HUES6 (cell line): ENCODE results near the gene PDE3B.
"Not testable (repeated sequence)": the region's sequence is repeated elsewhere in the genome, so short reads cannot be mapped to it uniquely, and the experiment has no call there.

ENCODE experiments used
- H3K27ac ChIP-seq: 2 replicates; pipeline ENCODE4 v1.7.0; 2013; ENCODE audit warnings: low read depth, mild to moderate bottlenecking, low read length, inconsistent platforms
- H3K27me3 ChIP-seq: 2 replicates; pipeline ENCODE4 v1.6.1; 2013; ENCODE audit warnings: low read length; ENCODE audit not compliant: control insufficient read depth, insufficient read depth
- H3K36me3 ChIP-seq: 2 replicates; pipeline ENCODE4 v1.6.1; 2013; ENCODE audit warnings: low read length; ENCODE audit not compliant: control insufficient read depth, insufficient read depth
- H3K4me1 ChIP-seq: 2 replicates; pipeline ENCODE4 v1.6.1; 2013; ENCODE audit warnings: low read length; ENCODE audit not compliant: control insufficient read depth, insufficient read depth
- H3K4me3 ChIP-seq: 2 replicates; pipeline ENCODE4 v1.5.1; 2013; ENCODE audit warnings: low read depth, low read length
- H3K9ac ChIP-seq: one replicate; pipeline ENCODE4 v1.6.1; 2013; ENCODE audit warnings: mild to moderate bottlenecking, low read length
- H3K9me3 ChIP-seq: 2 replicates; pipeline ENCODE4 v1.6.1; 2013; ENCODE audit warnings: low read depth, low read length; ENCODE audit not compliant: control insufficient read depth, insufficient read depth

Gene PDE3B

DNA sequence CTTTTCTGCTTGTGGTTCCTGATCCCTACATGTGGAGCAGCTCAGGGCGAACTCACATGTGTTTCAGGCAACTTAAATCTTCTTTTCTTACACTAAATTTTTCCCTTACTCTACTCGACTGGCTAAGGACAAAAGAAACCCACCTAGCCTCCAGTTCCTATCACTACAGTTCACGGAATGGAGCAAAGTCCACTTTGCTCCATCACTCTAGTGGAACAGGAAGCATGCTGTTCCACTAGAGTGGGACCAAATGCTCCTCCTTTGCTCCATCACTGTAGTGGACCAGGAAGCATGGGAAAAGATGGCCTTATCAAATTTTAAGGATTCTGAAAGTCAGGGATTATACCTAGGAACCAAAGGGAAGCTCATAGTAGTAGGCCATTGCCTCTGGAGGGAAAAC, 36.1 kb downstream of the PDE3B start:
- Histone ChIP-seq H3K27ac (no peak overlapping the region), H3K9me3 (peaks cover 11% of the 10 kb centered on the region; the same call in 1 of the 2 replicates), H3K9ac (no peak overlapping the region), H3K4me1 (no peaks in the 10 kb centered on the region), H3K36me3 (no peaks in the 10 kb centered on the region), H3K4me3 (no peak overlapping the region), H3K27me3 (no peaks in the 10 kb centered on the region)

DNA sequence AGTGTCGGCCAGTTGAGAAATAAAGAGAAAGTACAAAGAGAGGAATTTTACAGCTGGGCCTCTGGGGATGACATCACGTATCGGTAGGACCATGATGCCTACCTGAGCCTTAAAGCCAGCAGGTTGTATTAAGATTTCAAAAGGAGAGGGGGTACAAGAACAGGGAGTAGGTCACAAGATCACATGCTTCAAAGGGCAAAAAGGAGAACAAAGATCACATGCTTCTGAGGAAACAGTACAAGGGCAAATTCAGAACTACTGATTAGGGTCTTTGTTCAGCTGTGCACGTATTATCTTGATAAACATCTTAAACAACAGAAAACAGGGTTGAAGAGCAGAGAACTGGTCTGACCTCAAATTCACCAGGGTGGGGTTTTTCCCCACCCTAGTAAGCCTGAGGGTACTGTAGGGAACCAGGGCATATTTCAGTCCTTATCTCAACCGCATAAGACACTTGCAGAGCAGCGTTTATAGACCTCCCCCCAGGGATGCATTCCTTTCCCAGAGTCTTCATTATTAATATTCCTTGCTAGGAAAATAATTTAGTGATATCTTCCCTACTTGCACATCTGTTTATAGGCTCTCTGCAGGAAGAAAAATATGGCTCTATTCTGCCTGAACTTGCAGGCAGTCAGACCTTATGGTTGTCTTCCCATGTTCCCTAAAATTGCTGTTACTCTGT, 40.8 kb downstream of the PDE3B start:
- not testable (repeated sequence) for H3K27ac ChIP-seq, H3K4me1 ChIP-seq, H3K27me3 ChIP-seq, H3K4me3 ChIP-seq, H3K36me3 ChIP-seq, H3K9ac ChIP-seq
- peaks cover 12% of the 10 kb centered on the region; the same call in 1 of the 2 replicates for H3K9me3 ChIP-seq

DNA sequence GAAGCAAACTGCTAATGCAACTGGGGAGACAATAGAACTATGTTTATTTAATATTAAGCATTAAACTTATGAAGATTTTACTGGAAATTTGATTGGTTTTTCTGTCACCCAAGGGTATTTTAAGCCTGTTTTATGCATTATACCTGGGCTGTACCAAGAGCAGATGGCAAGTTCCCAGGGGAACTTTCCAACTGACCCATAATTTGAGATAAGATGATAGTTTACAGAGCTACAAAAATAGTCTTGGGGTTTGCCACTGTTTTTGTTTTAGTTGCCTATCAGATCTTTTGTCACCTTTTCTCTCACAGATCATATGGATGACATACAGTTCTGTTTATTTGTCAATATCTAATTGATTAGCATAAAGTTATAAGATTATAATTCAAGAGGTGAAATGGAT, 43.9 kb downstream of the PDE3B start:
- Histone ChIP-seq H3K27me3 (no peaks in the 10 kb centered on the region), H3K36me3 (no peaks in the 10 kb centered on the region), H3K9ac (no peak overlapping the region), H3K4me1 (no peaks in the 10 kb centered on the region), H3K27ac (no peak overlapping the region), H3K9me3 (peaks cover 12% of the 10 kb centered on the region; the same call in 1 of the 2 replicates), H3K4me3 (no peak overlapping the region)

DNA sequence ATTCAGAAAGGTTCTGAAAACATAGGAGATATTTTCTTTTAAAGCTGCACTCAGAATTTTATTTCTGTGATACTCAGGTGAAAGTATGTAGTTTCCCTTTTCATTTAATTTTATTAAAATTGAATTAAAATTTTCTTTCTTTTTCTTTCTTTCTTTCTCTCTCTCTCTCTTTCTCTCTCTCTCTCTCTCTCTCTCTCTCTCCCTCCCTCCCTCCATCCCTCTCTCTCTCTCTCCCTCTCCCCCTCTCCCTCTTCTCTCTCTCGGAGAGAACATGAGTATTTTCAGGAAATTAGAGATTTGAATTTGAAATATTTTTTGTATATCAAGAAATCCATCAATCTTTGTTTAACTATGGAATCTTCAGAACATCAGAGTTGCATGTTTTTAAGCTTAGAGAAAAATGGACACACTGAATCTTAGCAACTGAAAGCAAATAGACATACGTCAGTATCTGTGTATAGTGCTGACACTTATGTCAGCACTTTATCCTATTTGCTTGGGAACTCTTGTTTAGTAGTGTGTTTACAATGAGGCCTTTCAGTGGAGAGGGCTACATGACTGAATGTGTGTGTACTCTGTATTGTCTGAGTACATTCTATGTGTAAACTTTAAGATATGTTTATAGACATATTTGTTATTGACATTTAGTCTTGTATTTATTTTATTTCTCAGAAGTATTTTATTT, 44.5 kb downstream of the PDE3B start:
- no peaks in the 10 kb centered on the region for H3K36me3 ChIP-seq
- no peaks in the 10 kb centered on the region for H3K4me1 ChIP-seq
- H3K27me3 ChIP-seq = no peaks in the 10 kb centered on the region
- H3K4me3 ChIP-seq = no peak overlapping the region
- no peak overlapping the region for H3K27ac ChIP-seq
- peaks cover 12% of the 10 kb centered on the region; the same call in 1 of the 2 replicates for H3K9me3 ChIP-seq
- H3K9ac ChIP-seq = no peak overlapping the region

DNA sequence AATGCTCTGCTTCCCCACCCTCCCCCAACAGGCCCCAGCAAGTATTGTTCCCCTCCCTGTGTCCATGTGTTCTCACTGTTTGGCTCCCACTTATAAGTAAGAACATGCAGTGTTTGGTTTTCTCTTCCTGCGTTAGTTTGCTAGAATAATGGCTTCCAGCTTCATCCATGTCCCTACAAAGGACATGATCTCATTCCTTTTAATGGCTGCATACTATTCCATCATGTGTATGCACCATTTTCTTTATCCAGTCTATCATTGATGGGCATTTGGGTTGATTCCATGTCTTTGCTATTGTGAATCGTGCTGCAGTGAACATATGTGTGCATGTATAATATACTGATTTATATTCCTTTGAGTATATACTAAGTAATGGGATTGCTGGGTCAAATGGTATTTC, 52.1 kb downstream of the PDE3B start:
- not testable (repeated sequence) for H3K4me1 ChIP-seq, H3K27ac ChIP-seq, H3K4me3 ChIP-seq, H3K27me3 ChIP-seq, H3K9me3 ChIP-seq, H3K9ac ChIP-seq, H3K36me3 ChIP-seq

DNA sequence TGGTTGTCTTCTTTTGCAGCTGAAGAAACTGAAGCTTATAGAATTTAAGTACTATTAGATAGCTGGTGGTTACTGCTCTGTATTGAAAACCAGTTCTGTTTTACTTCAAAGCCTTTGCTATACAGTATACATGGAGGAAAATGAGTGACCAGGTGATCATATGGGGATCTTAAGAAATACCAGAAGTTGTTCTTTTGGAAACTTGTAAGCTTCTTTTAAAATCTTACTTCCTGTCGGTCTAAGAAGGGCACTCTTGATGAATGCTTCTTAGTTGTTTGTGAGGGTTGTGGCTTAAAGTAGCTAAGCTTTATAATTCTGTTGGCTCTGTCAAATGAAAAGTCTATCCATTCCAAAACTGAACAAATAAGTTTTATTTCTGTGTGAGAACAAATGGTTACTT, 55.2 kb downstream of the PDE3B start:
- Histone ChIP-seq H3K4me3 (no peak overlapping the region), H3K36me3 (no peaks in the 10 kb centered on the region), H3K27ac (no peak overlapping the region), H3K27me3 (no peaks in the 10 kb centered on the region), H3K4me1 (no peaks in the 10 kb centered on the region), H3K9me3 (peaks cover 15% of the 10 kb centered on the region; the same call in 1 of the 2 replicates), H3K9ac (no peak overlapping the region)

DNA sequence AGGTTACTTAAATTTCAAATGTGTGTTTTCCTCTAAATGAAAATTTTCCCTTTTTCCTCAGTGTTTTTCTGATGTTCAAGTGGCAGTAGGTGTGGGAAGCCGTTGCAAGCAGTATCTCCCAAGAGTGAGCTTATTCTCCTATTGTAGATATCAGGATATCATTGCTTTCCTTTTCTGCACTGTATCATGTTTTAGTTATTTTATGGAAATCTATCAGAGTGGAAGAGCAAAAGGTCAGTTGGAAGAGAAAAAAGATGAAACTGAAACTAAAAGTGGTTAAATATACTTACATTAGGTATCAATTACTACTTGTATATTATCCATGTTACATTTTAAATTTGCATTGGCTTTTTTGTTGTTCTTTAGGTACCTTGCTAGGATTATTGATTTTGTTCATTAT, 57.0 kb downstream of the PDE3B start:
- peaks cover 22% of the 10 kb centered on the region for H3K9me3 ChIP-seq
- H3K4me1 ChIP-seq = no peaks in the 10 kb centered on the region
- H3K9ac ChIP-seq = no peak overlapping the region
- H3K27me3 ChIP-seq = no peaks in the 10 kb centered on the region
- no peaks in the 10 kb centered on the region for H3K36me3 ChIP-seq
- no peak overlapping the region for H3K4me3 ChIP-seq
- no peak overlapping the region for H3K27ac ChIP-seq

DNA sequence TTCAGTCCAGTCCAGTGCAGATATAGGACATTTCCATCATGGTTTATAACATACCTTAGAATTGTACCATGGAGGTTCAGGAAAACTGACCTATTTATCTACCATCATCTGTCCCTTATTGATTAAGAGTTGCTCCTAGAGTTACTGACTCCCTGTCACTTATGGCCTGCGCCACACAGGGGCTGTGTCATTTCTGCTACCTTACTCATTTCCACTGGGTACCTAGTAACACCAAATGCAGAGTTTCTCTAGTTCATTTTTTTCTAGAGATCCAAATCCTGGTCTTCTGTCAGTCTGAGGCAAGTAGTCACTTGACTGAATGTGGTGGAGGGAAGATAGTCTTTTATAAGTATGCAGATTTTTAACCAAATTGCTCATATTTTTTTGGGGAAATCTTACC, 59.2 kb downstream of the PDE3B start:
- Histone ChIP-seq H3K9me3 (peaks cover 26% of the 10 kb centered on the region), H3K4me3 (no peak overlapping the region), H3K36me3 (no peaks in the 10 kb centered on the region), H3K9ac (no peak overlapping the region), H3K4me1 (no peaks in the 10 kb centered on the region), H3K27me3 (no peaks in the 10 kb centered on the region), H3K27ac (no peak overlapping the region)

DNA sequence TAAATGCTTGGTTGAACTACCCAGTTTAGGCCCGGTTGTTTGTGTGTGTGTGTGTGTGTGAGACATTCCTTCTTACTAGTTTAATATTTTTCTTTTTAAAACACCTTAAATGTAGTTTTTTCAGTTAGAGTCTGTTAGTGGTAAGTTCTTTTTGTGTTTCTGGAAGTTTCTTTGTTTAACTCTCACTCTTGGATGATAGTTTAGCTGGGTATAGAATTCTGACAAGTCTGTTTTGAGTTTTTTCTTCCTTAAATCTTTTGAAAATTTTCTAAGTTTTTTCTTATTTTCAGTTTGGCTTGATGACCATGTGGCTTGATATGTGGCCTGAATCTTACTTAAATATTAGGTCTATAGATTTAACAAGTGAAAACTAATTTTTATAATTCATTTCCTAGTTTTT, 60.1 kb downstream of the PDE3B start:
- no peak overlapping the region for H3K4me3 ChIP-seq
- H3K36me3 ChIP-seq = no peaks in the 10 kb centered on the region
- no peak overlapping the region for H3K27ac ChIP-seq
- no peak overlapping the region for H3K9ac ChIP-seq
- peaks cover 30% of the 10 kb centered on the region for H3K9me3 ChIP-seq
- H3K27me3 ChIP-seq = no peaks in the 10 kb centered on the region
- no peaks in the 10 kb centered on the region for H3K4me1 ChIP-seq

DNA sequence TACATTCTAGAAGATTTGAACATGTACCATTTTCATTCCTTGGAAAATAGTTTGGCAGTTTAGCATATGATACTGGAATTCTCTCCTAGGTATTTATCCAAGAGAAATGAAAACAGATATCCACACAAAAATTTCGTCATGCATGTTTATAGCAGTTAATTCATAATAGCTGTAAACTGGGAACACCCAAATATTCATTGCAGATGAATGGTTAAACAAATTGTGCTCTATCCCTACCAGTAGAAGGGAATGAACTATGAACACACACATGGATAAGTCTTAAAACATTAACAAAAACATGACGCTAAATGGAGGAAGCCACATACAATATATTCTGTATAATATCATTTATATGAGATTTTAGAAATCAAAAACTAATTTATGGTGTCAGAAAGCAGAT, 61.5 kb downstream of the PDE3B start:
- H3K27ac ChIP-seq = no peak overlapping the region
- no peaks in the 10 kb centered on the region for H3K27me3 ChIP-seq
- H3K4me1 ChIP-seq = no peaks in the 10 kb centered on the region
- H3K9me3 ChIP-seq = peaks cover 30% of the 10 kb centered on the region
- H3K36me3 ChIP-seq = no peaks in the 10 kb centered on the region
- H3K9ac ChIP-seq = no peak overlapping the region
- no peak overlapping the region for H3K4me3 ChIP-seq

DNA sequence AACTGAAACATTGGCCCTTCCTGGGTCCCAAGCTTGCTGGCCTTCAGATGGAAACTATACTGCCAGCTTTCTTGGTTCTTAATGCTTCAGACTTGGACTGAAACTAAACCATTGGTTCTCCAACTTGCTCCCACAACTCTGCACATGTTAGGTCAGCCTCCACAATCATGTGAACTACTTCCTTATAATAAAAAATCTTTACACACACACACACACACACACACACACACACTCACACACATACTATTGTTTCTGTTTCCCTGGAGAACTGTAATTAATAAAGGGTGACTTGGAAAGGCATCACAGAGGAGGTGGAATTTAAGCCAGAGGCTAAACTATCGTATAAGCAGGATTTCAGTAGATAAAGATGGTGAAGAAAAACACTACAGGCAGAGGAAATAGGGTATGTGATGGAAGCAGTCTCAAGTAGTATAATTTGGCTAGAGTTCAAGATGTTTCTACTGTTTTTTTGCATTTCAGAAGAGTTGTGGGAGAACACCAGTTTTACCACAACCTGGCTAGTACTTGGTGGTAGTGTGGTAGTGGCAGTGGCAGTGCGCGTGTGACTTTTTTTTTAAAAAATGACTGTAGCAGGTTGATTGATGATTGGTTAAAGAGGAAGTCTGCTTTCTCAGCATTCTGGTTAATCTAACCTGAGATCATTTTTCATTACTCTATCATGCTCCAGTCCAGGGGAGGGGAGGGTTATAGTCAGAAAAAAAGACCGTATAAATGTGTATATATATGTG, 70.1 kb downstream of the PDE3B start:
- H3K9me3 ChIP-seq = no peaks in the 10 kb centered on the region
- no peaks in the 10 kb centered on the region for H3K27me3 ChIP-seq
- H3K4me3 ChIP-seq = no peak overlapping the region
- H3K27ac ChIP-seq = no peak overlapping the region
- H3K4me1 ChIP-seq = no peaks in the 10 kb centered on the region
- no peak overlapping the region for H3K9ac ChIP-seq
- no peaks in the 10 kb centered on the region for H3K36me3 ChIP-seq
